Prostate gland (tissue), 2 donors: ENCODE results near the gene PABPC1L. TPM values are rescaled to one million over a fixed set of nuclear protein-coding genes. Genes with fewer than 3 reads are reported as not detected.

Experiments used
- DNase-seq: peaks from one replicate; pipeline ENCODE4 v3.0.0-alpha.2; 2019; ENCODE audit warnings: low spot score
- H3K27ac ChIP-seq, 2 donors: fragments of 200-600 bp; sonication (generic); 2 replicates each; pipeline ENCODE4 v1.5.1; 2017 to 2019
- H3K27me3 ChIP-seq: fragments of 200-600 bp; sonication (generic); replicated peaks from 2 replicates; pipeline ENCODE4 v1.5.1; 2019; ENCODE audit not compliant: insufficient read depth
- H3K36me3 ChIP-seq, 2 donors: fragments of 200-600 bp; sonication (generic); 1 replicate in 1 of 2; 2 replicates in 1 of 2; pipeline versions ENCODE4 v1.5.1 to v1.8.1; 2017 to 2019
- H3K4me1 ChIP-seq: fragments of 200-600 bp; sonication (generic); replicated peaks from 2 replicates; pipeline ENCODE4 v1.5.1; 2019
- H3K4me3 ChIP-seq, 2 donors: fragments of 200-600 bp; sonication (generic); 2 replicates each; pipeline ENCODE4 v1.5.1; 2017 to 2019
- H3K9me3 ChIP-seq: fragments of 200-600 bp; sonication (generic); 2 replicates; pipeline ENCODE4 v1.5.1; 2017
- CTCF ChIP-seq, 4 experiments: fragments of 200-600 bp in 2 of 4; fragments of 450-650 bp in 2 of 4; sonication (generic) in 2 of 4; IDR thresholded peaks; 1 replicate in 3 of 4; 2 replicates in 1 of 4; pipeline ENCODE4 v1.5.1; 2016 to 2019; ENCODE audit warnings: antibody characterized with exemption in 4 of 4, mild to moderate bottlenecking in 2 of 4, moderate library complexity in 2 of 4
- POLR2A ChIP-seq: fragments of 450-650 bp; IDR thresholded peaks from one replicate; pipeline ENCODE4 v1.6.1; 2016; ENCODE audit warnings: antibody characterized with exemption, mild to moderate bottlenecking
- POLR2AphosphoS5 ChIP-seq: sonication (generic); formaldehyde crosslinking; IDR thresholded peaks from one replicate; pipeline ENCODE4 v1.6.1; 2017; ENCODE audit warnings: antibody characterized with exemption
- WGBS: methylation state at CpG from one replicate; pipeline ENCODE4 v1.1.5; 2018; 5-methylcytosine and 5-hydroxymethylcytosine counted together
- intact Hi-C: fragments of 100-400 bp; cut with DNase I; formaldehyde crosslinking; loops from one replicate; pipeline ENCODE4 v1.14.2; 2022
- total RNA-seq, 2 donors: library from RNA; depleted of rRNA; stranded (reverse); fragments of >200 nt; gene quantifications; one replicate each; pipeline ENCODE4 v1.1.0, GENCODE V29; 2016

Gene PABPC1L
- total RNA-seq, 2 donors from 2014 or later, result 35.6 to 48.9 TPM

GRCh38 chr20:44962483-44962882 lies 52.6 kb downstream of the PABPC1L start:
- Histone ChIP-seq H3K4me1 (peaks cover 9% of the 10 kb centered on the region), H3K36me3 (no peaks in the 10 kb centered on the region), H3K4me3 (no peak overlapping the region), H3K27ac (no peak overlapping the region), H3K9me3 (no peaks in the 10 kb centered on the region), H3K27me3 (no peaks in the 10 kb centered on the region)
- TF ChIP-seq POLR2A (no peak), CTCF (IDR thresholded peaks at IDR 0.05) (no peak), POLR2AphosphoS5 (no peak)
- no peak for DNase-seq
- intact Hi-C loops, result no loop called here
- 88% methylated on average over 3 of the region's 3 CpGs for whole genome bisulfite sequencing

GRCh38 chr20:44963325-44964215 lies 53.7 kb downstream of the PABPC1L start:
- 78% methylated on average over 4 of the region's 4 CpGs for WGBS
- DNase-seq, result no peak
- Histone ChIP-seq H3K4me1 (peaks cover 9% of the 10 kb centered on the region), H3K9me3 (no peaks in the 10 kb centered on the region), H3K27ac (no peak overlapping the region), H3K27me3 (no peaks in the 10 kb centered on the region), H3K36me3 (no peaks in the 10 kb centered on the region), H3K4me3 (no peak overlapping the region)
- intact Hi-C loops, result no loop called here
- TF ChIP-seq CTCF (IDR thresholded peaks at IDR 0.05) (no peak), POLR2AphosphoS5 (no peak), POLR2A (no peak)

- no peak for TF ChIP-seq POLR2AphosphoS5
- no peak for TF ChIP-seq CTCF (IDR thresholded peaks at IDR 0.05)
- no peak for TF ChIP-seq POLR2A
- peak overlapping the region; percentile 65 to 82 for H3K4me3 ChIP-seq
- DNase-seq, result no peak
- H3K36me3 ChIP-seq, result no peaks in the 10 kb centered on the region
- H3K4me1 ChIP-seq, result peaks cover 8% of the 10 kb centered on the region
- H3K27me3 ChIP-seq, result no peaks in the 10 kb centered on the region
- WGBS, result 45% methylated on average over 5 of the region's 5 CpGs
- peak overlapping the region; percentile 80 to 84 for H3K27ac ChIP-seq
- no peaks in the 10 kb centered on the region for H3K9me3 ChIP-seq
- intact Hi-C loops, result loop anchor here (5.0 kb wide), 1 partner anchor 78 kb away; the partner anchor contains the start of gene YWHAB
Measured at GRCh38 chr20:44965651-44966029, 55.8 kb downstream of the PABPC1L start.

GRCh38 chr20:44966030-44966961 lies 56.4 kb downstream of the PABPC1L start, which contains the start of gene STK4:
Gene STK4, plus strand, starts transcription at chr20:44966512. Its CDS starts 57 bp downstream, at chr20:44966569.
- WGBS, result 1% methylated on average over 68 of the region's 68 CpGs
- intact Hi-C loops, result loop anchor here (5.0 kb wide), 1 partner anchor 79 kb away; the partner anchor contains the start of gene YWHAB

More at GRCh38 chr20:44966030-44966961, 56.4 kb downstream of the PABPC1L start, which contains the start of gene STK4:
- H3K4me1 ChIP-seq, result peaks cover 6% of the 10 kb centered on the region
- H3K27me3 ChIP-seq, result no peaks in the 10 kb centered on the region
- H3K36me3 ChIP-seq, result no peaks in the 10 kb centered on the region
- TF ChIP-seq POLR2AphosphoS5, result peak; percentile 99
- TF ChIP-seq CTCF (IDR thresholded peaks at IDR 0.05), result peak; percentile 54 to 82 (median 67)
- TF ChIP-seq POLR2A, result peak; percentile 86
- H3K4me3 ChIP-seq, result peak within 1 kb of the TSS; percentile 65 to 82
- no peaks in the 10 kb centered on the region for H3K9me3 ChIP-seq
- H3K27ac ChIP-seq, result peak within 1 kb of the TSS; percentile 80 to 84
- peak; percentile 92 for DNase-seq
